SU-DHL-6 (cell line): Measurements from ENCODE around the gene GRIA1.

Source experiments
- EZH2phosphoT487 ChIP-seq: fragments of 200-600 bp; sonication (generic), shearing (Covaris generic); conservative IDR thresholded peaks from 2 replicates; pipeline ENCODE4 v1.6.1; 2018; ENCODE audit warnings: mild to moderate bottlenecking, antibody characterized with exemption, low read length, moderate library complexity, mixed read lengths
- TF ChIP-seq, protein P1 (sequence below): fragments of 200-600 bp; sonication (generic); IDR thresholded peaks from one replicate; pipeline ENCODE4 v1.5.1; 2017; ENCODE audit warnings: antibody characterized with exemption, mild to moderate bottlenecking, low read length, moderate library complexity; ENCODE audit not compliant: insufficient read depth, poor library complexity, severe bottlenecking

DNA sequence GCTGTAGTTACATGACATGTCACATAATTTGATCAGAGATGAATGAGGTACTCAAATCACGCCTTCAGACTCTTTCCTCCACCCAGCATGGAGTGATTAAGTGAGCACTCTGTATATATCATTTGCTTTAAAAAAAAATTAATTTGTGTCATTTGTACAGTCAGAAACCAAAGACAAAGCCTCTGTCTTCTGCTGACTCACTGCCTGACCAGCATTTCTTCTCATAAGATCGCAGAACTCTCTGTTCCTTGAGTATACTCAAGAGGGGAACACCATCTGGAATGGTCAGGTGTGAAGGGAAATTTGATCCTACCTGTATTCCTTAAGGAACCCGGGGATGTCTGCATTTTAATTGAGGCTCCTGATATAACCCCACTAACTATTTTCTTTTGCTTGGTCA, 293.8 kb downstream of the GRIA1 start:
- TF ChIP-seq, protein P1, sequence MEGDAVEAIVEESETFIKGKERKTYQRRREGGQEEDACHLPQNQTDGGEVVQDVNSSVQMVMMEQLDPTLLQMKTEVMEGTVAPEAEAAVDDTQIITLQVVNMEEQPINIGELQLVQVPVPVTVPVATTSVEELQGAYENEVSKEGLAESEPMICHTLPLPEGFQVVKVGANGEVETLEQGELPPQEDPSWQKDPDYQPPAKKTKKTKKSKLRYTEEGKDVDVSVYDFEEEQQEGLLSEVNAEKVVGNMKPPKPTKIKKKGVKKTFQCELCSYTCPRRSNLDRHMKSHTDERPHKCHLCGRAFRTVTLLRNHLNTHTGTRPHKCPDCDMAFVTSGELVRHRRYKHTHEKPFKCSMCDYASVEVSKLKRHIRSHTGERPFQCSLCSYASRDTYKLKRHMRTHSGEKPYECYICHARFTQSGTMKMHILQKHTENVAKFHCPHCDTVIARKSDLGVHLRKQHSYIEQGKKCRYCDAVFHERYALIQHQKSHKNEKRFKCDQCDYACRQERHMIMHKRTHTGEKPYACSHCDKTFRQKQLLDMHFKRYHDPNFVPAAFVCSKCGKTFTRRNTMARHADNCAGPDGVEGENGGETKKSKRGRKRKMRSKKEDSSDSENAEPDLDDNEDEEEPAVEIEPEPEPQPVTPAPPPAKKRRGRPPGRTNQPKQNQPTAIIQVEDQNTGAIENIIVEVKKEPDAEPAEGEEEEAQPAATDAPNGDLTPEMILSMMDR: no peak
- TF ChIP-seq EZH2phosphoT487: no peak
